ENCODE data around the gene IQCN.

IQCN gene

GRCh38 chr19:18259893-18260292 lies 14.4 kb downstream of the IQCN start:
- no peak overlapping the region for H2AFZ ChIP-seq (ENCODE audit: low read depth)
- no peak overlapping the region for H3K4me3 ChIP-seq (IDR thresholded peaks at IDR 0.05; ENCODE audit: insufficient read depth, low read depth, low read length)
- H3K9ac ChIP-seq = no peak overlapping the region
- no peaks in the 10 kb centered on the region for H3K79me2 ChIP-seq (ENCODE audit: insufficient read depth, low read depth)
- H3K4me2 ChIP-seq = no peak overlapping the region
- no peak for TF ChIP-seq CTCF (conservative IDR thresholded peaks at IDR 0.05; ENCODE audit: low read depth, low read length)
- peaks cover 71% of the 10 kb centered on the region for H3K27me3 ChIP-seq (ENCODE audit: insufficient read depth, low read depth)
- H3K36me3 ChIP-seq (ENCODE audit: insufficient read depth) = no peaks in the 10 kb centered on the region
- H4K20me1 ChIP-seq (ENCODE audit: insufficient read depth) = no peaks in the 10 kb centered on the region
- no peak overlapping the region for H3K27ac ChIP-seq
- no peaks in the 10 kb centered on the region for H3K4me1 ChIP-seq (ENCODE audit: low read depth, poor library complexity, severe bottlenecking)

GRCh38 chr19:18257503-18258470 lies 16.5 kb downstream of the IQCN start:
- no peaks in the 10 kb centered on the region for H3K79me2 ChIP-seq (ENCODE audit: insufficient read depth, low read depth)
- TF ChIP-seq CTCF (conservative IDR thresholded peaks at IDR 0.05; ENCODE audit: low read depth, low read length) = no peak
- no peaks in the 10 kb centered on the region for H3K4me1 ChIP-seq (ENCODE audit: low read depth, poor library complexity, severe bottlenecking)
- no peaks in the 10 kb centered on the region for H3K36me3 ChIP-seq (ENCODE audit: insufficient read depth)
- no peaks in the 10 kb centered on the region for H4K20me1 ChIP-seq (ENCODE audit: insufficient read depth)
- peaks cover 68% of the 10 kb centered on the region for H3K27me3 ChIP-seq (ENCODE audit: insufficient read depth, low read depth)
- no peak overlapping the region for H3K4me3 ChIP-seq (IDR thresholded peaks at IDR 0.05; ENCODE audit: insufficient read depth, low read depth, low read length)
- H3K9ac ChIP-seq = no peak overlapping the region
- no peak overlapping the region for H3K27ac ChIP-seq
- H3K4me2 ChIP-seq = no peak overlapping the region
- no peak overlapping the region for H2AFZ ChIP-seq (ENCODE audit: low read depth)

- Histone ChIP-seq H2AFZ (ENCODE audit: low read depth) (no peak overlapping the region), H3K4me2 (no peak overlapping the region), H3K36me3 (ENCODE audit: insufficient read depth) (no peaks in the 10 kb centered on the region), H3K9ac (no peak overlapping the region), H3K27ac (no peak overlapping the region), H3K79me2 (ENCODE audit: insufficient read depth, low read depth) (no peaks in the 10 kb centered on the region), H4K20me1 (ENCODE audit: insufficient read depth) (no peaks in the 10 kb centered on the region), H3K4me3 (IDR thresholded peaks at IDR 0.05; ENCODE audit: insufficient read depth, low read depth, low read length) (no peak overlapping the region), H3K4me1 (ENCODE audit: low read depth, poor library complexity, severe bottlenecking) (no peaks in the 10 kb centered on the region), H3K27me3 (ENCODE audit: insufficient read depth, low read depth) (peaks cover 81% of the 10 kb centered on the region)
- no peak for TF ChIP-seq CTCF (conservative IDR thresholded peaks at IDR 0.05; ENCODE audit: low read depth, low read length)
Measured at GRCh38 chr19:18254546-18255503, 19.4 kb downstream of the IQCN start.

GRCh38 chr19:18253716-18254115 lies 20.5 kb downstream of the IQCN start:
- no peak overlapping the region for H3K4me3 ChIP-seq (IDR thresholded peaks at IDR 0.05; ENCODE audit: insufficient read depth, low read depth, low read length)
- no peaks in the 10 kb centered on the region for H3K79me2 ChIP-seq (ENCODE audit: insufficient read depth, low read depth)
- H3K4me2 ChIP-seq = no peak overlapping the region
- no peak overlapping the region for H3K27ac ChIP-seq
- no peak for TF ChIP-seq CTCF (conservative IDR thresholded peaks at IDR 0.05; ENCODE audit: low read depth, low read length)
- no peaks in the 10 kb centered on the region for H3K36me3 ChIP-seq (ENCODE audit: insufficient read depth)
- H3K9ac ChIP-seq = no peak overlapping the region
- H3K4me1 ChIP-seq (ENCODE audit: low read depth, poor library complexity, severe bottlenecking) = no peaks in the 10 kb centered on the region
- H4K20me1 ChIP-seq (ENCODE audit: insufficient read depth) = no peaks in the 10 kb centered on the region
- H2AFZ ChIP-seq (ENCODE audit: low read depth) = no peak overlapping the region
- peaks cover 81% of the 10 kb centered on the region for H3K27me3 ChIP-seq (ENCODE audit: insufficient read depth, low read depth)
